ENCODE results near the gene COA1. TPM values are rescaled to one million over a fixed set of nuclear protein-coding genes. Genes with fewer than 3 reads are reported as not detected.

Gene COA1
- polyA plus RNA-seq, 2 of the 4 experiments (the other 2 are of a cell fraction): 57.5 to 91.4 TPM

GRCh38 chr7:43769791-43770465 lies 40.6 kb upstream of the COA1 start:
- H3K4me1 ChIP-seq: peaks cover 42% of the 10 kb centered on the region
- H3K4me3 ChIP-seq: no peak overlapping the region
- TF ChIP-seq CBX2 (IDR thresholded peaks at IDR 0.05; ENCODE audit: borderline replicate concordance, low read depth) (no peak), JUN (IDR thresholded peaks at IDR 0.05) (no peak), REST (IDR thresholded peaks at IDR 0.05) (no peak), FOXS1 (CRISPR knock-in tag; IDR thresholded peaks at IDR 0.05) (no peak), POLR2A (IDR thresholded peaks at IDR 0.05; ENCODE audit: low read length) (no peak), CEBPB (IDR thresholded peaks at IDR 0.05) (no peak), SMC3 (IDR thresholded peaks at IDR 0.05) (no peak), RFX5 (IDR thresholded peaks at IDR 0.05) (no peak), ELK1 (IDR thresholded peaks at IDR 0.05; ENCODE audit: low read depth, low read length) (no peak), E2F6 (IDR thresholded peaks at IDR 0.05; ENCODE audit: borderline replicate concordance, low read depth) (no peak), NFE2L2 (conservative IDR thresholded peaks at IDR 0.05; ENCODE audit: low read length) (no peak), CHD4 (IDR thresholded peaks at IDR 0.05; ENCODE audit: borderline replicate concordance) (no peak), MYC (IDR thresholded peaks at IDR 0.05; ENCODE audit: borderline replicate concordance, low read length) (no peak), TP53 (CRISPR knock-in tag; IDR thresholded peaks at IDR 0.05) (no peak), ESRRA (IDR thresholded peaks at IDR 0.05; ENCODE audit: borderline replicate concordance, low read length) (no peak), POLR2AphosphoS2 (conservative IDR thresholded peaks at IDR 0.05; ENCODE audit: low read length) (no peak), EP300 (IDR thresholded peaks at IDR 0.05) (no peak), FOSL2 (IDR thresholded peaks at IDR 0.05) (no peak), FOSL2 (CRISPR knock-in tag; IDR thresholded peaks at IDR 0.05) (no peak), HES2 (IDR thresholded peaks at IDR 0.05) (no peak)
- peak overlapping the region; percentile 30 for H3K4me2 ChIP-seq
- no peaks in the 10 kb centered on the region for H3K9me3 ChIP-seq
- DNase-seq (ENCODE audit: low read depth in 1 of 2, low spot score in 1 of 2) (no peak), FAIRE-seq (no peak), ATAC-seq (peak; percentile 47; a peak in 3 of 6 replicates)
- 55% methylated on average over 10 of the region's 10 CpGs for WGBS (ENCODE audit: missing lambda C conversion rate)
- H3K27ac ChIP-seq: peak overlapping the region in 1 of 2 experiments; percentile 70; a peak in 3 of 6 replicates
- ChIA-PET CTCF (no interaction called here), POLR2A (no interaction called here)

GRCh38 chr7:43769281-43769680 lies 40.0 kb upstream of the COA1 start:
- ChIA-PET POLR2A (interaction anchor here (1.3 to 1.6 kb wide), 2 partner anchors 11 to 40 kb away, joined by 3 to 7 read pairs; partner anchors contain the start of genes BLVRA and COA1), CTCF (interaction anchor here (2.1 kb wide), 1 partner anchor 69 kb away, joined by 8 read pairs; no protein-coding TSS in a partner anchor)
- WGBS (ENCODE audit: missing lambda C conversion rate): 96% methylated on average over 5 of the region's 5 CpGs
- Histone ChIP-seq H3K9me3 (no peaks in the 10 kb centered on the region), H3K4me2 (peak overlapping the region; percentile 30), H3K27ac (peak overlapping the region in 1 of 2 experiments; percentile 70; a peak in 3 of 6 replicates), H3K4me1 (peaks cover 48% of the 10 kb centered on the region), H3K4me3 (no peak overlapping the region)
- no peak for ATAC-seq
- TF ChIP-seq ATOH8 (CRISPR knock-in tag; IDR thresholded peaks at IDR 0.05; ENCODE audit: low read depth) (no peak), TFCP2L1 (CRISPR knock-in tag; IDR thresholded peaks at IDR 0.05) (no peak), RAD21 (conservative IDR thresholded peaks at IDR 0.05 in 1 of 2, IDR thresholded peaks at IDR 0.05 in 1 of 2) (no peak), ELK1 (IDR thresholded peaks at IDR 0.05; ENCODE audit: low read depth, low read length) (no peak), CHD4 (IDR thresholded peaks at IDR 0.05; ENCODE audit: borderline replicate concordance) (no peak), FOSL2 (IDR thresholded peaks at IDR 0.05) (no peak), FOSL2 (CRISPR knock-in tag; IDR thresholded peaks at IDR 0.05) (no peak), POLR2AphosphoS2 (conservative IDR thresholded peaks at IDR 0.05; ENCODE audit: low read length) (no peak), CBX2 (IDR thresholded peaks at IDR 0.05; ENCODE audit: borderline replicate concordance, low read depth) (no peak), ZC3H11A (IDR thresholded peaks at IDR 0.05) (no peak), HDAC2 (IDR thresholded peaks at IDR 0.05) (no peak), JUN (IDR thresholded peaks at IDR 0.05) (no peak), CEBPB (IDR thresholded peaks at IDR 0.05) (no peak), HES2 (IDR thresholded peaks at IDR 0.05) (no peak), MAZ (IDR thresholded peaks at IDR 0.05; ENCODE audit: borderline replicate concordance, low read depth, low read length) (no peak), EHF (CRISPR knock-in tag; IDR thresholded peaks at IDR 0.05) (no peak)
- DNase-seq (ENCODE audit: low read depth in 1 of 2, low spot score in 1 of 2): no peak
- no peak for FAIRE-seq

Measured in A549 (cell line).